ENCODE measurements around the gene TTYH1. TPM values are rescaled to one million over a fixed set of nuclear protein-coding genes. Genes with fewer than 3 reads are reported as not detected.

The TTYH1 gene
- total RNA-seq, 1 donor from 2014 or later, result 207 TPM

- no peaks in the 10 kb centered on the region for H3K9me3 Mint-ChIP-seq
These were observed 31.9 kb upstream of the TTYH1 start for GRCh38 chr19:54383330-54383729.

GRCh38 chr19:54387991-54388801, 27.1 kb upstream of the TTYH1 start:
- TF ChIP-seq CTCF (conservative IDR thresholded peaks at IDR 0.05), result no peak
- no peak for DNase-seq (ENCODE audit: low read depth, low spot score)
- Mint-ChIP-seq H3K27me3 (ENCODE audit: low read depth) (peaks cover 52% of the 10 kb centered on the region), H3K27ac (ENCODE audit: unreplicated experiment) (no peak overlapping the region), H3K36me3 (ENCODE audit: low read depth) (no peaks in the 10 kb centered on the region), H3K4me3 (no peak overlapping the region), H3K4me1 (peaks cover 10% of the 10 kb centered on the region), H3K9me3 (no peaks in the 10 kb centered on the region)

More at GRCh38 chr19:54383330-54383729, 31.9 kb upstream of the TTYH1 start:
- no peak for DNase-seq (ENCODE audit: low read depth, low spot score)
- Mint-ChIP-seq H3K27me3 (ENCODE audit: low read depth) (peaks cover 49% of the 10 kb centered on the region), H3K4me1 (no peaks in the 10 kb centered on the region), H3K27ac (ENCODE audit: unreplicated experiment) (no peak overlapping the region), H3K4me3 (no peak overlapping the region), H3K36me3 (ENCODE audit: low read depth) (no peaks in the 10 kb centered on the region)
- no peak for TF ChIP-seq CTCF (conservative IDR thresholded peaks at IDR 0.05)

- Mint-ChIP-seq H3K27me3 (ENCODE audit: low read depth) (peaks cover 49% of the 10 kb centered on the region), H3K4me3 (no peak overlapping the region), H3K27ac (ENCODE audit: unreplicated experiment) (no peak overlapping the region), H3K36me3 (ENCODE audit: low read depth) (no peaks in the 10 kb centered on the region), H3K4me1 (peaks cover 10% of the 10 kb centered on the region), H3K9me3 (no peaks in the 10 kb centered on the region)
- TF ChIP-seq CTCF (conservative IDR thresholded peaks at IDR 0.05), result no peak
- no peak for DNase-seq (ENCODE audit: low read depth, low spot score)
These were observed 26.5 kb upstream of the TTYH1 start for GRCh38 chr19:54388802-54389139.

GRCh38 chr19:54389553-54389952, 25.7 kb upstream of the TTYH1 start:
- no peak overlapping the region for H3K4me3 Mint-ChIP-seq

GRCh38 chr19:54390942-54391577, 24.2 kb upstream of the TTYH1 start:
- H3K4me3 Mint-ChIP-seq, result no peak overlapping the region
- H3K27me3 Mint-ChIP-seq (ENCODE audit: low read depth), result peaks cover 44% of the 10 kb centered on the region
- TF ChIP-seq CTCF (conservative IDR thresholded peaks at IDR 0.05), result peak; percentile 87
- no peaks in the 10 kb centered on the region for H3K9me3 Mint-ChIP-seq
- H3K27ac Mint-ChIP-seq (ENCODE audit: unreplicated experiment), result no peak overlapping the region
- DNase-seq (ENCODE audit: low read depth, low spot score), result peak; percentile 82
- H3K36me3 Mint-ChIP-seq (ENCODE audit: low read depth), result no peaks in the 10 kb centered on the region
- peaks cover 10% of the 10 kb centered on the region for H3K4me1 Mint-ChIP-seq

More at GRCh38 chr19:54389553-54389952, 25.7 kb upstream of the TTYH1 start:
- H3K27me3 Mint-ChIP-seq (ENCODE audit: low read depth), result peaks cover 53% of the 10 kb centered on the region
- no peak overlapping the region for H3K27ac Mint-ChIP-seq (ENCODE audit: unreplicated experiment)
- no peaks in the 10 kb centered on the region for H3K36me3 Mint-ChIP-seq (ENCODE audit: low read depth)
- no peaks in the 10 kb centered on the region for H3K9me3 Mint-ChIP-seq
- no peak for TF ChIP-seq CTCF (conservative IDR thresholded peaks at IDR 0.05)
- H3K4me1 Mint-ChIP-seq, result peaks cover 10% of the 10 kb centered on the region
- no peak for DNase-seq (ENCODE audit: low read depth, low spot score)

Measured in neural crest cell (in vitro differentiated cells).